Measurements from ENCODE around the gene AMN.

Gene AMN

DNA sequence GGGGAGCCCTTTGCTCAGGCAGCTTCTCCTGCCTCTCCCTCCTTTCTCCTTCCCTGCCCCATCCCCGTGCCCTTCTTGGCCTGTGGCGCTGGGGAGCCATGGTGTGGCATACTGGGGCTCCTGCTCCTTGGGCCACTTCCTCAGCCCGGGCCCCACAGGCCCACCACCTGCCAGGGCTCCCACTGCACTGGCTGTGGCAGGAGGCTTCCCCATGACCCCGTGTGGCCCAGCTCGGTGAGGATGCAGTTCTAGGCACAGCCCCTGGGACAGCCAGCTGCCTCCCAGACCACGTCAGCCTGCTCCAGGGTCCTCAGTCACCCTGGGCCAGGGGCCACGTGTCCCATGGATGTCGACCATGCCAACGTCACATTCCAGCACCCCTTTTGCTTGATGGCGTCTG is 13.0 kb upstream of the AMN start:
- DNase-seq, result peak in 3 of 10 donors; percentile 26 to 74 (median 54)
- intact Hi-C loops (cut with DNase I), result no loop called here

- peak in 2 of 10 donors; percentile 51 to 77 for DNase-seq
- intact Hi-C loops (cut with DNase I), result loop anchor here (10.0 kb wide), 1 partner anchor 135 kb away; the partner anchor contains the start of gene TRAF3
Measured at GRCh38 chr14:102909911-102910310, 12.6 kb upstream of the AMN start.

DNA sequence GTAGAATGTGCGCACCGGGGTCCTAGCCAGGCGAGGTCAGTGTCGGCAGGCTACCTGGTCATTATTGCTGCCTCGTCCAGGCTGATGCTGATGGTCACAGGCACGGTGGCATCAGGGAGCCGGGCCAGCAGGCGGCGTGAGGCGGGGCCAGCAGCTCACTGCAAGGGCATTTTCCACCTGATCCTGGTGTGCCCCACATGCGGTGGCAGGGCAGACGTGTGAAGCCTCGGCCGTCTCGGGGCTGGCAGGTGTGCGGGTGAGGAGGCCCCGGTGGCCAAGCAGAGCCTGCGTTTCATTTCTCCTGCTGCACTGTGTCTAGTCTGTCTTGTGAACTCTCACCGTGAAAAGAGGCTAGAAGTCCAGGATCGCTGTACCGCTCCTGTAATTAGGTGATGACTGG is 12.0 kb upstream of the AMN start:
- peak in 2 of 10 donors; percentile 63 to 77 for DNase-seq
- intact Hi-C loops (cut with DNase I), result loop anchor here (10.0 kb wide), 1 partner anchor 136 kb away; the partner anchor contains the start of gene TRAF3

GRCh38 chr14:102911541-102911951 is 10.9 kb upstream of the AMN start:
- intact Hi-C loops (cut with DNase I), result loop anchor here (10.0 kb wide), 1 partner anchor 137 kb away; the partner anchor contains the start of gene TRAF3
- DNase-seq, result peak in 3 of 10 donors; percentile 64 to 73 (median 66)

GRCh38 chr14:102911991-102912761 is 10.3 kb upstream of the AMN start:
- DNase-seq, result peak in 2 of 10 donors; percentile 52 to 75
- intact Hi-C loops (cut with DNase I), result loop anchor here (10.0 kb wide), 1 partner anchor 137 kb away; the partner anchor contains the start of gene TRAF3

GRCh38 chr14:102913341-102914211 is 8.9 kb upstream of the AMN start:
- intact Hi-C loops (cut with DNase I), result loop anchor here (10.0 kb wide), 1 partner anchor 139 kb away; the partner anchor contains the start of gene TRAF3
- DNase-seq, result peak in 3 of 10 donors; percentile 65 to 84 (median 68)

- peak in 3 of 10 donors; percentile 55 to 79 (median 79) for DNase-seq
- intact Hi-C loops (cut with DNase I), result loop anchor here (10.0 kb wide), 1 partner anchor 140 kb away; the partner anchor contains the start of gene TRAF3
Measured at GRCh38 chr14:102914474-102915291, 7.8 kb upstream of the AMN start.

DNA sequence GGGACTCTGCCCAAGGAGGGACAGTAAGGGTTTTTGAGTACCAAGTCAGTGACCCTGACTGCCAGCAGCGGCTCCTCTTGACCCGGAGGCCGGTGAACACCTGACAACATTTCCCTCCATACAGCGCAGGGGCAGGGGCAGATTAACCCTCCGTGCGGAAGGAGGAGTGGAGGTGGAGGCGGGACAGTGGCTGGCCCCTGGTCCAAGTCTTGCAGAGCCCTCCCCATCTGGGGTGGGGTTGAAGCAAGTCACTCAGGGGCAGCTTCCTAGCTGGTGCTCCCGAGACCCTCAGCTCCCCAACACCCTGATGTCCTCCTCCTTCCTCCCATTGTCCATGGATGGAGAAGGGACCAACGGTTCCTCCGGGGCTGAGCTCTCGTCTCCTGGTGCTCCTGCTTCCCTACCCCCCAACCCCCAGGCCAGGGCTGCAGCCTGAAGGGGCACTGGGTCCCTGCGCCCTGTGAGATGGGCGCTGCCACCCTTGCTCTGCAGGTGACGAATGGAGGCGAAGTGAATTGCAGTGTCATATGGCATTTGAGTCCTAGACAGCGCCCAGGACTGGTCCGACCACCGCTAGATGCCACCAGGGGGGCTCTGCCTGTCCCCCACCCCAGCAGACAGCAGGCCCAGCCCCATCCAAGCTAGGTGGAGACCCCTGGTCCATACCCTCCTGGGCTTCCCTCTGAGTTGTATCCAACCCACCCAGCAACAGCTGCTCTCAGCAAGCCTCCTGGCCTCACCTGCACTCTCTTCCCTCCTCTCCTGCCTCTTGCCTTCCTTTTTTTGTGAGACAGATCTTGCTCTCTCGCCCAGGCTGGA is 7.0 kb upstream of the AMN start:
- intact Hi-C loops (cut with DNase I), result loop anchor here (2.0 to 10.0 kb wide), 2 partner anchors 141 to 221 kb away; partner anchors contain the start of gene TRAF3
- DNase-seq, result peak in 3 of 10 donors; percentile 61 to 72 (median 62)

DNA sequence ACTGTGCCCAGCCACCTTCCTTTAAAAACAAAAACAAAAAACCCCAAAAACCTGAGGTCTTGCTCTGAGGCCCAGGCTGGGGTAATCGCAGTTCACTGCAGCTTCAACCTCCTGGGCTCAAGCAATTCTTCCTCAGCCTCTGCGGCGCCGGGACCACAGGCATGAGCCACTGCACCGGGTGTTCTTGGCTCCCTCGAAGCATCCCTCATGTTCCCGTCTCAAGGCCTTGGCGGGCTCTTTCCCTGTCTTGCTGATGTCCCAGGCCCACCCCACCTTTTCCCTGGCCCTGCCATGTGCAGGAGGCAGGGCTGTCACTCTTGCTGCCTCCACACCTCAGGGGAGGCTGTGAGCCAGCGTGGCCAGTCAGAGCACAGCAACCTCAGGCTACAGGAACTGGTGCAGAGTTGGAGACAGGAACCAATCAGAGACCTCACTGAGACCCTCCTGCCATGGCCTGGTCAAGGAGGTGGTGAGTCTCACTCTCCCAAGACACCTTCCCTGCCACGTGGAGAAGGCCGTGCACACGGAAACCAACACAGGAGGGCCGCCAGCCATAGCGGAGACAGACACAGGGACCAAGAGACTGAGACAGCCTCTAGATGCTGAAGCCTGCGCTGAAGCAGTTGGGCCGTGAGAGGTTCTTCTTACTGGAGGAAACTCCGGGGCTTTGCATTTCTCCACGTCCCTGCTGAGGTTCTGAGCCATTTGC is 6.0 kb upstream of the AMN start:
- DNase-seq, result peak in 3 of 10 donors; percentile 56 to 84 (median 79)
- intact Hi-C loops (cut with DNase I), result loop anchor here (2.0 to 10.0 kb wide), 2 partner anchors 142 to 222 kb away; partner anchors contain the start of gene TRAF3

DNA sequence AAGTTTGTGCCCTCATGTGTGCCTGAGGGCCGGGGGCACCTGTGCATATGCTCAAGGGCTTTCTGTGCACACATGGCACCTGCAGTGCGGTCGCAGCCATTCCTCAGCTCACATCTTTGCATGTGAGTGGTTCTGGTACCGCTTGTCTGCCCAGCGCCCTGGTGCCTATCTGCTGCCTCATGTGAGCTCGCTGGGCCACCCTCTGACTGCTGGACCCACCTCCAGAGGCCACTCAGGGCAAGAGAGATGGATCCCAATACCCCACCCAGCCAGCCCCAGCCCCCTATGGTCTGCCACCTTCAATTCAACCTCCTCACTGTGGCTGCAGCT is 5.4 kb upstream of the AMN start:
- DNase-seq, result peak in 3 of 10 donors; percentile 65 to 82 (median 77)
- intact Hi-C loops (cut with DNase I), result loop anchor here (2.0 to 10.0 kb wide), 2 partner anchors 142 to 222 kb away; partner anchors contain the start of gene TRAF3

- intact Hi-C loops (cut with DNase I), result loop anchor here (2.0 to 10.0 kb wide), 2 partner anchors 143 to 223 kb away; partner anchors contain the start of gene TRAF3
- DNase-seq, result peak in 8 of 10 donors; percentile 52 to 94 (median 60)
Measured at GRCh38 chr14:102917469-102918211, 4.8 kb upstream of the AMN start.

DNA sequence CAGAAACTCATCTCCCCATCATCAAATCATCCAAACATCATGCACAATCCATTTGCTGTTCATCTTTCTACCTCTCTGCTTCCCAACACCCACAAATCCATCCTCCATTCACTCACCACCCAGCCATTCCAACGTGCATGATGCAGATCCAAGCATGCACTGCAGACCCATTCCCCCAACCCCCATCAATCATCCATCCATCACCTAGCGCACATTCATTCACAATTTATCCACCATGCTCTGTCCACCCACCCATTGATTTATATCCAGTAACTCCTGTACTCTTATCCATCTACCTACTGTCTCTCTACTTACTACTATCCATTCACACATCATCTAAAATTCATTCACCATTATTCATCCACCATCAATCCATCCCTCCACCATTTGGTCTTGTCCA is 4.0 kb upstream of the AMN start:
- intact Hi-C loops (cut with DNase I), result loop anchor here (10.0 kb wide), 1 partner anchor 144 kb away; the partner anchor contains the start of gene TRAF3
- no peak for DNase-seq

- intact Hi-C loops (cut with DNase I), result no loop called here
- peak in 1 of 10 donors; percentile 4 for DNase-seq
Measured at GRCh38 chr14:102920273-102920997, 2.0 kb upstream of the AMN start.

- no peak for DNase-seq
- intact Hi-C loops (cut with DNase I), result no loop called here
Measured at GRCh38 chr14:102920998-102921304, 1.5 kb upstream of the AMN start.

DNA sequence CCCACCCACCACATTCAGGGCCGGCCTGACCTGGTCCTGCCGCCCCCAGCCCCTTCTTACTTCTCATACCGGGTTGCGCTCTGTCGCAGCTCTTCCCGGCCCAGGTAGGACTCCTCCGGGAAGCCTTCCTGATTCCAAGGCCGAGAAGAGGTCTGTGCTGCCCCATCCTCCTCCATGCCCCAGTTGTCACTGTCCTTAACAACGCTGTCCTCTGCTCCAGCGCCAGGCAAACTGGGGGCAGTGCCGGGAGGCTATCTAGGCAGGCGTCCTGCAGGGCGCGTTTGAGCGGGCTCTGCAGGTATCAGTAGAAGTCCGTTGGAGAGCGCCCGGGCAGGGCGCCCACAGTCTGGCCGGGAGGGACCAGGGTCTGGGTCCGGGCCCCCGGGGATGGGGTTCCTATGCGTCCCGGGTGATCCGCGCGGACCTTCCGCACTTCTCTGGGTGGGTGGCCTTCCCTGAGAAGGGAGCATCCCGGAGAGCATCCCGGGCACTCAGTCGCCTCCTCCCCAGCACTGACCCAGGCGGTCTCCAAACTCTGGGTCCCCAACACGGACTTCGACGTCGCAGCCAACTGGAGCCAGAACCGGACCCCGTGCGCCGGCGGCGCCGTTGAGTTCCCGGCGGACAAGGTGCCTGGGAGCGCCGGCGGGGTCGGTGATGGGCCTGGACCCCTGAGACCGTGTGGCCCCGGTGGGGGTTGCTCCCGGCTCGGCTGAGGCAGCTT is 900 bp downstream of the AMN start:
- intact Hi-C loops (cut with DNase I), result no loop called here

GRCh38 chr14:102923925-102924486 is 1.5 kb downstream of the AMN start:
- peak in 3 of 10 donors; percentile 45 to 67 (median 65) for DNase-seq
- intact Hi-C loops (cut with DNase I), result no loop called here

More for the DNA sequence above, 900 bp downstream of the AMN start:
- DNase-seq, result peak in 2 of 10 donors; percentile 68 to 78

Measured in posterior cingulate gyrus (tissue), 11 donors.